ENCODE measurements around the gene RCSD1. TPM values are rescaled to one million over a fixed set of nuclear protein-coding genes. Genes with fewer than 3 reads are reported as not detected.

Gene RCSD1
- total RNA-seq, 1 experiment from 2014 or later = 0.16 TPM

DNA sequence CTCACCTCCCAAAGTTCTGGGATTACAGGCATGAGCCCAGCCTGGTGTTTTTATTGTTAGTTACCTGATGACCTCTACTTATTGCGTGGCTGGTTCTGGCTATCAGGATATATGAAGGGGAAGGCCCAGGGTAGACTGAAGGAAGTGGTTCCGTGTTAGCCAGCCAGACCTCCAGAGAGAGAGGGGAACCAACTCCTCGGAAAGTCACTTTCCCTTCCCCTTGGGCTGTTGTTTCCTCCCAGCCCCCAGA is 2.5 kb upstream of the RCSD1 start:
- no peak overlapping the region for H3K4me3 Mint-ChIP-seq (ENCODE audit: unreplicated experiment)
- ChIA-PET CTCF (interaction anchor here (0.7 to 2.6 kb wide), 3 partner anchors 9 to 1109 kb away, joined by 4 to 10 read pairs (median 4); no protein-coding TSS in a partner anchor), POLR2A (interaction anchor here (1.6 kb wide), 1 partner anchor 35 kb away, joined by 3 read pairs; no protein-coding TSS in a partner anchor)
- peaks cover 13% of the 10 kb centered on the region for H3K4me1 Mint-ChIP-seq (ENCODE audit: insufficient read depth, unreplicated experiment)
- no peak overlapping the region for H3K27ac Mint-ChIP-seq (ENCODE audit: low read depth, unreplicated experiment)
- no peaks in the 10 kb centered on the region for H3K36me3 Mint-ChIP-seq (ENCODE audit: insufficient read depth, unreplicated experiment)
- intact Hi-C loops (cut with micrococcal nuclease) = no loop called here
- DNase-seq (ENCODE audit: unreplicated experiment) = no peak
- no peaks in the 10 kb centered on the region for H3K27me3 Mint-ChIP-seq (ENCODE audit: insufficient read depth, unreplicated experiment)
- TF ChIP-seq, protein P1, sequence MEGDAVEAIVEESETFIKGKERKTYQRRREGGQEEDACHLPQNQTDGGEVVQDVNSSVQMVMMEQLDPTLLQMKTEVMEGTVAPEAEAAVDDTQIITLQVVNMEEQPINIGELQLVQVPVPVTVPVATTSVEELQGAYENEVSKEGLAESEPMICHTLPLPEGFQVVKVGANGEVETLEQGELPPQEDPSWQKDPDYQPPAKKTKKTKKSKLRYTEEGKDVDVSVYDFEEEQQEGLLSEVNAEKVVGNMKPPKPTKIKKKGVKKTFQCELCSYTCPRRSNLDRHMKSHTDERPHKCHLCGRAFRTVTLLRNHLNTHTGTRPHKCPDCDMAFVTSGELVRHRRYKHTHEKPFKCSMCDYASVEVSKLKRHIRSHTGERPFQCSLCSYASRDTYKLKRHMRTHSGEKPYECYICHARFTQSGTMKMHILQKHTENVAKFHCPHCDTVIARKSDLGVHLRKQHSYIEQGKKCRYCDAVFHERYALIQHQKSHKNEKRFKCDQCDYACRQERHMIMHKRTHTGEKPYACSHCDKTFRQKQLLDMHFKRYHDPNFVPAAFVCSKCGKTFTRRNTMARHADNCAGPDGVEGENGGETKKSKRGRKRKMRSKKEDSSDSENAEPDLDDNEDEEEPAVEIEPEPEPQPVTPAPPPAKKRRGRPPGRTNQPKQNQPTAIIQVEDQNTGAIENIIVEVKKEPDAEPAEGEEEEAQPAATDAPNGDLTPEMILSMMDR (IDR thresholded peaks at IDR 0.05; ENCODE audit: unreplicated experiment) = no peak
- no TSS peak for BruUV-seq (replicated peaks)
- H3K9me3 Mint-ChIP-seq (ENCODE audit: unreplicated experiment) = peaks cover 10% of the 10 kb centered on the region

DNA sequence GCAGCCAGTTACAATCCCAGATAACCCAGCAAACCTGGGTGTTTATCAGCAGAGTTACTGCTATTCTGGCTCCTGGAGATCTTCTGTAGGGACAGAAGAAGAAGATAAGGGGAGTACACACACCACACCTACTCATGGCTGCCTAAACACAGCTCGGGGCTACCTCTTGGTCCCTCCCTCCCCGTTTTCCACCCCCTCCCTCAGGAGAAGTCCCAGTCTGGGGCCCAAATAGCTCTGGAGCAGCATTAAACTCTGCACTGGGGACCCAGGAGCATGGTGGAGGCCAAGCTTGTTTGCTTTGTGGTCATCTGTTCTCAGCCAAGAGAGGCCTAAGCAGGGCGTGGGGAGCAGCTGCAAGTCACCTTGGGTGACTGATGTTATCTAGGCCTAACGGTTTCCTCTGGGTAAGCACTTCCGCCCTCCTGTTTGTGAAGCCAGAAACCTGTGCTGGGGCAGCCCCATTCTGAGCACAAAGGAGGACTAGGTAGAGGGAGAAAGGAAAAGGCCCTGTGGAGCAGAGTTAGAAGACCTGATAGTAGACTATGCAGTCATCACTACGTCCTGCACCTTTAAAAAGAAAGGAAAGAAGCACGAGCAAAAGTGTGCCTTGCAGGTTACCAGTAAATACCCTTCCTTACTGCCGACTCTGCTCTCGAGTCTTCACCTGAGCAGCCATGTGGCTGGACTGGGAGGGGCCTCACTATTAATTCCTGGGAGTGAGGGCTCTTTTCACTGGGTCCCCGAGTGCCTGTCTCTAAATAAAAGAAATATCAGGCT is 2.0 kb upstream of the RCSD1 start:
- no peak for DNase-seq (ENCODE audit: unreplicated experiment)
- POLR2A ChIA-PET = interaction anchor here (0.6 to 1.6 kb wide), 4 partner anchors 8 to 76 kb away, joined by 3 read pairs; no protein-coding TSS in a partner anchor
- peaks cover 10% of the 10 kb centered on the region for H3K9me3 Mint-ChIP-seq (ENCODE audit: unreplicated experiment)
- no TSS peak for BruUV-seq (replicated peaks)
- peaks cover 13% of the 10 kb centered on the region for H3K4me1 Mint-ChIP-seq (ENCODE audit: insufficient read depth, unreplicated experiment)
- H3K27me3 Mint-ChIP-seq (ENCODE audit: insufficient read depth, unreplicated experiment) = no peaks in the 10 kb centered on the region
- peak overlapping the region; percentile 65 for H3K27ac Mint-ChIP-seq (ENCODE audit: low read depth, unreplicated experiment)
- H3K36me3 Mint-ChIP-seq (ENCODE audit: insufficient read depth, unreplicated experiment) = no peaks in the 10 kb centered on the region
- TF ChIP-seq, protein P1 (IDR thresholded peaks at IDR 0.05; ENCODE audit: unreplicated experiment) = no peak
- no peak overlapping the region for H3K4me3 Mint-ChIP-seq (ENCODE audit: unreplicated experiment)
- intact Hi-C loops (cut with micrococcal nuclease) = no loop called here
- CTCF ChIA-PET = interaction anchor here (0.6 to 2.6 kb wide), 4 partner anchors 8 to 219 kb away, joined by 4 to 10 read pairs (median 5); no protein-coding TSS in a partner anchor

DNA sequence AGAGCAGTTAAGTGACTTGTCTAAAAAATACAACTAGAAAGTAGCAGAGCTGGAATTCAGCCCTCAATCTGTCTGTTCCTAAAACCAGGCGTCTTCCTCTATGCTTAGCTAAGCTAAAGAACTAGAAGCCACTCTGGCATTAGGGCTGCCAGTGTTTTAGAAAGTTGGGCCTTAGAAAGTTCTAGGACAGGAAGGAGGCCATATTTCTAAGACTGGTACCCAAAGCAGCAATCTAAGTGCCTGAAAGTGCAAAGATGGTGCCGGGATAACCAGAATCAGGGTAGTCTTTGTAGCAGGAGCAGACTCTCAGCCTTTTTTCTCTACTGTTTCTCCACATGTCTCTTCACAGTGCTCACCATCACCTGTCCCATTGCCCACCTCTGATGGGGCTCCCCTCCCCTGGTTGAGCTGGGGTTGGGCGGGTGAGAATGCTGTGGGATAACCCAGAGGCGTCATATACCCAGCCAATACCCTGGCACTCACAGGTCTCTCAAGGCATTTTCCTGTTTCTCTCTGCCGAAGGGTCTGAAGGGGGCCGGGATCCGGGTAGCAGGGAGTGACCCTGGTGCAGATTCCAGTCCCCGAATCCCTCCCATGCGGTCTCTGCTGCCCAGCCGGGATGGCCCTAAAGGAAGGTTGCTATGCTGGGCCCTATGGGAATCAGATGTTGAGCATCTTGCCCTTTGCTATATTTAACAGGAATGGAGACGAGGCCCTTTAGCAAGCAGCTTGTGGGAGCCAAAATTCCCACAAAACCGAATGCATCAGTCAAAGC is 1.1 kb upstream of the RCSD1 start:
- no peaks in the 10 kb centered on the region for H3K36me3 Mint-ChIP-seq (ENCODE audit: insufficient read depth, unreplicated experiment)
- DNase-seq (ENCODE audit: unreplicated experiment) = no peak
- CTCF ChIA-PET = interaction anchor here (0.6 to 2.6 kb wide), 6 partner anchors 22 to 219 kb away, joined by 3 to 10 read pairs (median 4); no protein-coding TSS in a partner anchor
- intact Hi-C loops (cut with micrococcal nuclease) = no loop called here
- peaks cover 14% of the 10 kb centered on the region for H3K4me1 Mint-ChIP-seq (ENCODE audit: insufficient read depth, unreplicated experiment)
- POLR2A ChIA-PET = interaction anchor here (0.8 to 1.6 kb wide), 3 partner anchors 7 to 34 kb away, joined by 3 read pairs; no protein-coding TSS in a partner anchor
- BruUV-seq (replicated peaks) = no TSS peak
- H3K4me3 Mint-ChIP-seq (ENCODE audit: unreplicated experiment) = peak overlapping the region; percentile 21
- H3K27ac Mint-ChIP-seq (ENCODE audit: low read depth, unreplicated experiment) = peak overlapping the region; percentile 17
- peaks cover 10% of the 10 kb centered on the region for H3K9me3 Mint-ChIP-seq (ENCODE audit: unreplicated experiment)
- no peaks in the 10 kb centered on the region for H3K27me3 Mint-ChIP-seq (ENCODE audit: insufficient read depth, unreplicated experiment)
- TF ChIP-seq, protein P1 (IDR thresholded peaks at IDR 0.05; ENCODE audit: unreplicated experiment) = no peak

Data from MCF 10A (cell line).